Suprapubic skin (tissue), 4 donors: Measurements from ENCODE around the gene DGKH.

Source experiments
- CTCF ChIP-seq, 2 donors: fragments of 200-600 bp in 1 of 2; fragments of 450-650 bp in 1 of 2; sonication (generic) in 1 of 2; IDR thresholded peaks; one replicate each; pipeline ENCODE4 v1.5.1; 2016 to 2019; ENCODE audit warnings: antibody characterized with exemption in 2 of 2, mild to moderate bottlenecking in 1 of 2, moderate library complexity in 1 of 2
- EP300 ChIP-seq: sonication (generic); formaldehyde crosslinking; IDR thresholded peaks from one replicate; pipeline ENCODE4 v1.6.1; 2017; ENCODE audit warnings: antibody characterized with exemption
- POLR2A ChIP-seq, 2 donors: fragments of 450-650 bp; IDR thresholded peaks; one replicate each; pipeline ENCODE4 v1.6.1; 2017; ENCODE audit warnings: antibody characterized with exemption in 2 of 2, mild to moderate bottlenecking in 2 of 2, moderate library complexity in 2 of 2
- POLR2AphosphoS5 ChIP-seq, 3 donors: sonication (generic); formaldehyde crosslinking; IDR thresholded peaks; one replicate each; pipeline ENCODE4 v1.6.1; 2017; ENCODE audit warnings: antibody characterized with exemption in 3 of 3

- TF ChIP-seq POLR2A (IDR thresholded peaks at IDR 0.05) = no peak
- no peak for TF ChIP-seq POLR2AphosphoS5 (IDR thresholded peaks at IDR 0.05)
- no peak for TF ChIP-seq CTCF (IDR thresholded peaks at IDR 0.05)
- no peak for TF ChIP-seq EP300
Observed at GRCh38 chr13:42056583-42056982, 8.1 kb downstream of the DGKH start.
